Muscle layer of colon (tissue), 2 donors: ENCODE measurements around the gene KCNIP3.
"Not testable (repeated sequence)": the region's sequence is repeated elsewhere in the genome, so short reads cannot be mapped to it uniquely, and the experiment has no call there.

Experiments used
- H3K27ac ChIP-seq: one replicate; pipeline ENCODE4 v1.7.0; 2013; ENCODE audit warnings: low read depth, mild to moderate bottlenecking, low read length, moderate library complexity
- H3K27me3 ChIP-seq, 2 donors: one replicate each; pipeline ENCODE4 v1.7.0; 2013; ENCODE audit warnings: low read length in 2 of 2, mild to moderate bottlenecking in 2 of 2; ENCODE audit not compliant: insufficient read depth in 2 of 2, control insufficient read depth in 1 of 2
- H3K36me3 ChIP-seq: one replicate; pipeline ENCODE4 v1.7.0; 2013; ENCODE audit warnings: mild to moderate bottlenecking, low read length; ENCODE audit not compliant: insufficient read depth
- H3K4me1 ChIP-seq: one replicate; pipeline ENCODE4 v1.7.0; 2013; ENCODE audit warnings: mild to moderate bottlenecking, low read length; ENCODE audit not compliant: insufficient read depth
- H3K4me3 ChIP-seq, 2 donors: one replicate each; pipeline ENCODE4 v1.7.0; 2013; ENCODE audit warnings: low read length in 2 of 2, low read depth in 1 of 2, mild to moderate bottlenecking in 1 of 2, moderate library complexity in 1 of 2
- H3K9ac ChIP-seq: one replicate; pipeline ENCODE4 v1.7.0; 2013; ENCODE audit warnings: low read length
- H3K9me3 ChIP-seq: one replicate; pipeline ENCODE4 v1.7.0; 2013; ENCODE audit warnings: mild to moderate bottlenecking, low read length
- donor health status: abdominal sarcoma.
- donor health status: Adenocarcinoma of cecum.

KCNIP3 gene

GRCh38 chr2:95269036-95269680 lies 28.0 kb upstream of the KCNIP3 start:
- no peaks in the 10 kb centered on the region for H3K27me3 ChIP-seq
- H3K27ac ChIP-seq, result no peak overlapping the region
- H3K36me3 ChIP-seq, result no peaks in the 10 kb centered on the region
- no peak overlapping the region for H3K9ac ChIP-seq
- H3K4me3 ChIP-seq, result no peak overlapping the region
- no peaks in the 10 kb centered on the region for H3K4me1 ChIP-seq
- no peaks in the 10 kb centered on the region for H3K9me3 ChIP-seq

- H3K9me3 ChIP-seq, H3K36me3 ChIP-seq, H3K9ac ChIP-seq, H3K4me1 ChIP-seq, H3K27ac ChIP-seq, H3K4me3 ChIP-seq, H3K27me3 ChIP-seq: not testable (repeated sequence)
Observed at GRCh38 chr2:95269745-95270144, 27.4 kb upstream of the KCNIP3 start.

- no peak overlapping the region for H3K4me3 ChIP-seq
- H3K9ac ChIP-seq, result no peak overlapping the region
- no peaks in the 10 kb centered on the region for H3K4me1 ChIP-seq
- no peaks in the 10 kb centered on the region for H3K36me3 ChIP-seq
- no peaks in the 10 kb centered on the region for H3K27me3 ChIP-seq
- no peaks in the 10 kb centered on the region for H3K9me3 ChIP-seq
- H3K27ac ChIP-seq, result no peak overlapping the region
Observed at GRCh38 chr2:95270541-95271081, 26.5 kb upstream of the KCNIP3 start.

- no peaks in the 10 kb centered on the region for H3K36me3 ChIP-seq
- H3K27ac ChIP-seq, result no peak overlapping the region
- no peak overlapping the region for H3K9ac ChIP-seq
- H3K9me3 ChIP-seq, result no peaks in the 10 kb centered on the region
- no peak overlapping the region for H3K4me3 ChIP-seq
- no peaks in the 10 kb centered on the region for H3K27me3 ChIP-seq
- H3K4me1 ChIP-seq, result no peaks in the 10 kb centered on the region
Observed at GRCh38 chr2:95271381-95271971, 25.7 kb upstream of the KCNIP3 start.

GRCh38 chr2:95272299-95272751 lies 24.8 kb upstream of the KCNIP3 start:
- Histone ChIP-seq H3K4me1 (no peaks in the 10 kb centered on the region), H3K36me3 (no peaks in the 10 kb centered on the region), H3K27ac (no peak overlapping the region), H3K9me3 (no peaks in the 10 kb centered on the region), H3K4me3 (no peak overlapping the region), H3K27me3 (no peaks in the 10 kb centered on the region), H3K9ac (no peak overlapping the region)

GRCh38 chr2:95272781-95273180 lies 24.4 kb upstream of the KCNIP3 start:
- no peak overlapping the region for H3K27ac ChIP-seq
- no peaks in the 10 kb centered on the region for H3K27me3 ChIP-seq
- no peaks in the 10 kb centered on the region for H3K4me1 ChIP-seq
- H3K9me3 ChIP-seq, result no peaks in the 10 kb centered on the region
- H3K9ac ChIP-seq, result no peak overlapping the region
- H3K4me3 ChIP-seq, result no peak overlapping the region
- H3K36me3 ChIP-seq, result no peaks in the 10 kb centered on the region

- H3K36me3 ChIP-seq, result no peaks in the 10 kb centered on the region
- no peaks in the 10 kb centered on the region for H3K9me3 ChIP-seq
- no peaks in the 10 kb centered on the region for H3K4me1 ChIP-seq
- no peaks in the 10 kb centered on the region for H3K27me3 ChIP-seq
- H3K27ac ChIP-seq, result no peak overlapping the region
- no peak overlapping the region for H3K4me3 ChIP-seq
- H3K9ac ChIP-seq, result no peak overlapping the region
Observed at GRCh38 chr2:95273566-95274290, 23.4 kb upstream of the KCNIP3 start.

GRCh38 chr2:95274291-95275150 lies 22.6 kb upstream of the KCNIP3 start, which contains the start of gene PROM2:
PROM2 (plus strand) TSS chr2:95274449; CDS start chr2:95274586, 137 bp downstream.
- Histone ChIP-seq H3K9me3 (no peaks in the 10 kb centered on the region), H3K36me3 (no peaks in the 10 kb centered on the region), H3K9ac (no peak within 1 kb of the TSS), H3K4me3 (no peak within 1 kb of the TSS), H3K27ac (no peak within 1 kb of the TSS), H3K27me3 (no peaks in the 10 kb centered on the region), H3K4me1 (no peaks in the 10 kb centered on the region)

- Histone ChIP-seq H3K4me3 (no peak overlapping the region), H3K4me1 (no peaks in the 10 kb centered on the region), H3K9me3 (no peaks in the 10 kb centered on the region), H3K9ac (no peak overlapping the region), H3K27me3 (no peaks in the 10 kb centered on the region), H3K27ac (no peak overlapping the region), H3K36me3 (no peaks in the 10 kb centered on the region)
Observed at GRCh38 chr2:95275151-95275515, 22.0 kb upstream of the KCNIP3 start.

- no peak overlapping the region for H3K27ac ChIP-seq
- no peaks in the 10 kb centered on the region for H3K9me3 ChIP-seq
- H3K36me3 ChIP-seq, result no peaks in the 10 kb centered on the region
- no peaks in the 10 kb centered on the region for H3K27me3 ChIP-seq
- no peak overlapping the region for H3K4me3 ChIP-seq
- H3K4me1 ChIP-seq, result no peaks in the 10 kb centered on the region
- no peak overlapping the region for H3K9ac ChIP-seq
Observed at GRCh38 chr2:95275601-95276243, 21.4 kb upstream of the KCNIP3 start.
